A549 (cell line): ENCODE data around the gene CDCP1. TPM values are rescaled to one million over a fixed set of nuclear protein-coding genes. Genes with fewer than 3 reads are reported as not detected.
A peak's percentile ranks its signal among the peaks of the same experiment; 100 is the strongest.

Experiments used
- ATAC-seq, 2 experiments: fragments of 200-7000 bp in 1 of 2; fragments of >200 bp in 1 of 2; cut with Nextera tagmentation in 1 of 2; cut with Tn5 transposase in 1 of 2; 3 replicates each; pipeline versions ENCODE4 v1.8.0 to v1.9.1; 2018 to 2020; ENCODE audit warnings: mild to moderate bottlenecking in 1 of 2, moderate library complexity in 1 of 2
- CTCF ChIA-PET: fragments of 300-600 bp; sonication (Branson Sonifier 250); formaldehyde crosslinking; extraction: SDS; loops from one replicate; lab custom pipeline; 2021; ENCODE audit warnings: antibody characterized with exemption, inconsistent platforms; lab: Yijun Ruan, JAX
- POLR2A ChIA-PET: fragments of 350-600 bp; formaldehyde crosslinking; extraction: SDS; loops from one replicate; lab custom pipeline; 2021; ENCODE audit warnings: antibody characterized with exemption, inconsistent platforms; lab: Yijun Ruan, JAX
- DNase-seq, 2 experiments: peaks; one replicate each; pipeline versions ENCODE4 v3.0.0 to v3.0.0-alpha.2; 2011 to 2016; ENCODE audit warnings: low read depth in 1 of 2, low spot score in 1 of 2
- FAIRE-seq: peaks from 2 replicates; lab custom pipeline; 2011; peaks lifted over from hg19 to GRCh38; lab: Jason Lieb, UNC
- H3K27ac ChIP-seq, 2 experiments: fragments of >200 bp; sonication (Bioruptor Twin); formaldehyde crosslinking; 3 replicates each; pipeline ENCODE4 v1.5.1; 2016 to 2017
- H3K4me1 ChIP-seq: fragments of >200 bp; sonication (Bioruptor Twin); formaldehyde crosslinking; 3 replicates; pipeline ENCODE4 v1.6.1; 2016
- H3K4me2 ChIP-seq: fragments of >200 bp; sonication (Bioruptor Twin); formaldehyde crosslinking; 3 replicates; pipeline ENCODE4 v1.6.1; 2016
- H3K4me3 ChIP-seq: fragments of >200 bp; sonication (Bioruptor Twin); formaldehyde crosslinking; 3 replicates; pipeline ENCODE4 v1.5.1; 2016
- H3K9me3 ChIP-seq: fragments of >200 bp; sonication (Bioruptor Twin); formaldehyde crosslinking; 3 replicates; pipeline ENCODE4 v1.6.1; 2016
- ATOH8 ChIP-seq: fragments of 250-450 bp; sonication (Bioruptor Pico); IDR thresholded peaks from 2 replicates; pipeline ENCODE4 v1.5.0; 2020; ENCODE audit warnings: low read depth, mild to moderate bottlenecking, moderate library complexity
- BCL3 ChIP-seq: fragments of >200 bp; sonication (Bioruptor Twin); formaldehyde crosslinking; IDR thresholded peaks from 3 replicates; pipeline ENCODE4 v1.6.1; 2016
- CBX8 ChIP-seq: fragments of 200-600 bp; sonication (generic); IDR thresholded peaks from 2 replicates; pipeline ENCODE4 v1.6.1; 2016
- CEBPB ChIP-seq, 2 experiments: fragments of >200 bp in 1 of 2; sonication (Bioruptor Twin) in 1 of 2; formaldehyde crosslinking in 1 of 2; IDR thresholded peaks; 2 replicates each; pipeline ENCODE4 v1.6.1; 2012 to 2016
- CTCF ChIP-seq: fragments of >200 bp; sonication (Bioruptor Twin); formaldehyde crosslinking; IDR thresholded peaks from 3 replicates; pipeline ENCODE4 v1.5.1; 2016
- EHF ChIP-seq: fragments of 250-450 bp; sonication (Bioruptor Pico); IDR thresholded peaks from 2 replicates; pipeline ENCODE4 v1.5.0; 2020; ENCODE audit warnings: mild to moderate bottlenecking
- ELK1 ChIP-seq: fragments of 150-350 bp; IDR thresholded peaks from 2 replicates; pipeline ENCODE4 v1.6.1; 2014; ENCODE audit warnings: low read depth, mild to moderate bottlenecking, low read length
- FOSL2 ChIP-seq, 2 experiments: fragments of 450-650 bp in 1 of 2; fragments of >200 bp in 1 of 2; sonication (Bioruptor Twin) in 1 of 2; formaldehyde crosslinking; IDR thresholded peaks; 2 replicates each; pipeline versions ENCODE4 v1.5.0 to v1.6.1; 2016 to 2020; ENCODE audit warnings: mild to moderate bottlenecking in 1 of 2, moderate library complexity in 1 of 2
- GATA3 ChIP-seq: IDR thresholded peaks from 2 replicates; pipeline ENCODE4 v1.6.1; 2012; ENCODE audit warnings: borderline replicate concordance
- HES2 ChIP-seq: fragments of >200 bp; sonication (Bioruptor Twin); formaldehyde crosslinking; IDR thresholded peaks from 2 replicates; pipeline ENCODE4 v1.6.1; 2016
- HMGXB4 ChIP-seq: fragments of 250-450 bp; sonication (Bioruptor Pico); IDR thresholded peaks from 2 replicates; pipeline ENCODE4 v1.5.0; 2021; ENCODE audit warnings: mild to moderate bottlenecking, moderate library complexity, borderline replicate concordance
- HOXB13 ChIP-seq: fragments of 250-450 bp; sonication (Bioruptor Pico); IDR thresholded peaks from 2 replicates; pipeline ENCODE4 v1.5.0; 2020; ENCODE audit warnings: low read depth, mild to moderate bottlenecking, moderate library complexity
- JUNB ChIP-seq: fragments of >200 bp; sonication (Bioruptor Twin); formaldehyde crosslinking; IDR thresholded peaks from 2 replicates; pipeline ENCODE4 v1.6.1; 2016
- MYC ChIP-seq: IDR thresholded peaks from 2 replicates; pipeline ENCODE4 v1.6.1; 2012; ENCODE audit warnings: mild to moderate bottlenecking, inconsistent platforms, low read length, improper control_type of control experiment, borderline replicate concordance
- NFE2L2 ChIP-seq: fragments of 150-350 bp; conservative IDR thresholded peaks from 2 replicates; pipeline ENCODE4 v1.6.1; 2014; ENCODE audit warnings: low read length
- PBX3 ChIP-seq: IDR thresholded peaks from 2 replicates; pipeline ENCODE4 v1.6.1; 2012
- POLR2A ChIP-seq: IDR thresholded peaks from 2 replicates; pipeline ENCODE4 v1.6.1; 2012; ENCODE audit warnings: mild to moderate bottlenecking, low read length
- RAD21 ChIP-seq, 2 experiments: fragments of >200 bp in 1 of 2; sonication (Bioruptor Twin) in 1 of 2; formaldehyde crosslinking in 1 of 2; IDR thresholded peaks in 1 of 2; conservative IDR thresholded peaks in 1 of 2; 2 replicates in 1 of 2; 3 replicates in 1 of 2; pipeline ENCODE4 v1.6.1; 2012 to 2018; ENCODE audit warnings: inconsistent platforms in 1 of 2
- REST ChIP-seq: fragments of 200-600 bp; sonication (generic); IDR thresholded peaks from 2 replicates; pipeline ENCODE4 v1.6.1; 2016; ENCODE audit warnings: antibody characterized with exemption, mild to moderate bottlenecking, moderate library complexity
- SMC3 ChIP-seq: fragments of >200 bp; sonication (Bioruptor Twin); formaldehyde crosslinking; IDR thresholded peaks from 3 replicates; pipeline ENCODE4 v1.6.1; 2018; ENCODE audit warnings: inconsistent platforms
- ZNF302 ChIP-seq: fragments of 250-450 bp; sonication (Bioruptor Pico); IDR thresholded peaks from 2 replicates; pipeline ENCODE4 v1.9.0; 2021; ENCODE audit warnings: inconsistent platforms, mild to moderate bottlenecking, moderate library complexity
- WGBS: methylation state at CpG from one replicate; pipeline ENCODE4 v1.1.6; 2017; ENCODE audit errors: missing lambda C conversion rate; 5-methylcytosine and 5-hydroxymethylcytosine counted together
- polyA plus RNA-seq, 4 experiments: library from polyadenylated mRNA; depleted of rRNA in 3 of 4; stranded (reverse); fragments of >200 nt; fragmentation: RNase III in 1 of 4; extraction: RNeasy Plus Mini Kit Qiagen cat#74134 plus additional on column Dnase treatment in 1 of 4; gene quantifications; 2 replicates in 3 of 4; 3 replicates in 1 of 4; pipeline ENCODE4 v1.2.3, GENCODE V29; 2011 to 2017

The CDCP1 gene
- polyA plus RNA-seq, 2 of the 4 experiments (the other 2 are of a cell fraction), result 3.0 to 9.9 TPM

GRCh38 chr3:45123030-45123429 is 23.1 kb downstream of the CDCP1 start (continued):
- TF ChIP-seq ELK1 (no peak), CTCF (no peak), SMC3 (peak; percentile 15; the same call in 1 of the 3 replicates), GATA3 (peak; percentile 45; the same call in 1 of the 2 replicates), REST (no peak), HMGXB4 (CRISPR knock-in tag) (no peak), PBX3 (no peak), ZNF302 (CRISPR knock-in tag) (no peak), FOSL2 (IDR thresholded peaks at IDR 0.05) (peak; percentile 86), FOSL2 (CRISPR knock-in tag; IDR thresholded peaks at IDR 0.05) (peak; percentile 83), POLR2A (no peak), HES2 (no peak; the same call in 1 of the 2 replicates), NFE2L2 (no peak), JUNB (peak; percentile 90)

GRCh38 chr3:45120359-45121158 is 25.6 kb downstream of the CDCP1 start:
- no peak for FAIRE-seq

More at GRCh38 chr3:45120359-45121158, 25.6 kb downstream of the CDCP1 start:
- H3K4me1 ChIP-seq, result peaks cover 36% of the 10 kb centered on the region
- no peak overlapping the region for H3K4me3 ChIP-seq
- 75% methylated on average over 9 of the region's 12 CpGs for WGBS
- peak overlapping the region; percentile 16 to 46; a peak in 4 of 6 replicates for H3K27ac ChIP-seq
- no peak for DNase-seq
- ChIA-PET POLR2A (no interaction called here), CTCF (interaction anchor here (1.3 to 2.7 kb wide), 2 partner anchors 82 to 90 kb away, joined by 5 to 12 read pairs; no protein-coding TSS in a partner anchor)
- no peaks in the 10 kb centered on the region for H3K9me3 ChIP-seq
- no peak for TF ChIP-seq CBX8
- TF ChIP-seq EHF (CRISPR knock-in tag), result no peak
- no peak for TF ChIP-seq ZNF302 (CRISPR knock-in tag)
- TF ChIP-seq HOXB13 (CRISPR knock-in tag), result no peak
- no peak for TF ChIP-seq RAD21 (conservative IDR thresholded peaks at IDR 0.05 in 1 of 2, IDR thresholded peaks at IDR 0.05 in 1 of 2)
- no peak for TF ChIP-seq CTCF
- no peak for TF ChIP-seq MYC
- no peak for TF ChIP-seq GATA3
- TF ChIP-seq ATOH8 (CRISPR knock-in tag), result no peak
- TF ChIP-seq CEBPB (IDR thresholded peaks at IDR 0.05), result no peak
- TF ChIP-seq BCL3, result no peak
- H3K4me2 ChIP-seq, result no peak overlapping the region
- ATAC-seq, result no peak
